Measurements from ENCODE around the gene SGCE.

The SGCE gene

GRCh38 chr7:94571816-94572215 lies 84.1 kb downstream of the SGCE start:
- no peak overlapping the region for H3K27ac ChIP-seq
- TF ChIP-seq CTCF (conservative IDR thresholded peaks at IDR 0.05): no peak

GRCh38 chr7:94567396-94567795 lies 88.5 kb downstream of the SGCE start:
- no peak overlapping the region for H3K27ac ChIP-seq
- no peak for TF ChIP-seq CTCF (conservative IDR thresholded peaks at IDR 0.05)

- no peak for TF ChIP-seq CTCF (conservative IDR thresholded peaks at IDR 0.05)
- no peak overlapping the region for H3K27ac ChIP-seq
These were observed 90.6 kb downstream of the SGCE start for GRCh38 chr7:94565247-94565894.

- TF ChIP-seq CTCF (conservative IDR thresholded peaks at IDR 0.05): no peak
These were observed 93.4 kb downstream of the SGCE start for GRCh38 chr7:94562525-94562924.

GRCh38 chr7:94561841-94562514 lies 94.0 kb downstream of the SGCE start:
- TF ChIP-seq CTCF (conservative IDR thresholded peaks at IDR 0.05): no peak
- H3K27ac ChIP-seq: no peak overlapping the region

More at GRCh38 chr7:94562525-94562924, 93.4 kb downstream of the SGCE start:
- H3K27ac ChIP-seq: no peak overlapping the region

- TF ChIP-seq CTCF (conservative IDR thresholded peaks at IDR 0.05): no peak
- H3K27ac ChIP-seq: no peak overlapping the region
These were observed 96.0 kb downstream of the SGCE start for GRCh38 chr7:94559972-94560371.

GRCh38 chr7:94557215-94557614 lies 98.7 kb downstream of the SGCE start:
- TF ChIP-seq CTCF (conservative IDR thresholded peaks at IDR 0.05): no peak
- no peak overlapping the region for H3K27ac ChIP-seq

Data from VCaP (cell line).